HG03469 (cell line): Measurements from ENCODE around the gene GJA9.

Source experiments
- ATAC-seq: cut with Tn5 transposase; IDR thresholded peaks from one replicate; pipeline ENCODE4 v1.9.1; 2021; ENCODE audit warnings: mild to moderate bottlenecking, moderate library complexity, moderate number of reproducible peaks; ENCODE audit not compliant: unreplicated experiment

GJA9 gene

DNA sequence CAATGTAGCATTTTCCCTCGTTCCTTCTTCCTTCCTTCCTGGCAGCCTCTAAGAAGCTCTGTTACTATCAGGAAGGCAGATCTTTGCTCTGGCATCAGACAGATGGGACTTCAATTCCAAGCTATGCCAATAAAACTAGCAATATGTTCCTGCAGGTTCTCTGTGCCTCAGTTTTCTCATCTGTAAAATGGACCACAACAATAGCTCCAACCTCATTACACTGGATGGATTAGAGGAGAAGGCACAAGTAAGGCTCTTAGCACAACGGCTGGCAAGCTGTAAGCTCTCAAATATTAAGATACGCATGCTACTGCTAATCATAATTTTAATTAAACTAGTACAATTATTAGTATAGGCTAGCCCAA lies 49.0 kb downstream of the GJA9 start:
- ATAC-seq = no peak

DNA sequence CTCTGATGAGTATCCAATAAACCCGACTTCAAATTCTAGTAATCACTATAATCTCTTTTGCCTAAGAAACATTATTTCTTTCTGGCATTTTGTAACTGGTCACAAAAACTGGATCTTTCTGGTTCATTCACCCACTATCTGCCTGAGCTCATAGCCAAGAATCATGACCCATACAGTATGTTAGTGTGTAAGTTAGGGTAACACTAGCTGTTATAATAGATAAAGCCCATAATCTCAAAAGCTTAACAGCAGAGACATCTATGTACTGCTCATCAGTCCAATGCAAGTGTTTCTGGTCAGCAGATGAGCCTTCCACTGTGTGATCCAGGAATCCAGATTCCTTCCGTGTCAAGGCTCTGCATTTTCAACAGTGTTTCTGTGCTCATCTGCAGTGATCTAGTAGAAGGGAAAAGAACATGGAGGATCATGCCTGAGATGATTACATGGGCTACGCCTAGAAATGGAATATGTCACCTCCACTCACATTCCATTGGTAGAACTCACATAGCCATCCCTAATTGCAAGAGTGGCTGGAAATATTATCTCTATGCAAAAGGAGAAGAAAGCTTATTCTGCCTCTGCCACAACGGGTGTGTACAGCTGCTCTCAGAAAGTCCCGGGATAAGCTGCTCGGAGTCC lies 49.5 kb downstream of the GJA9 start:
- ATAC-seq = no peak

DNA sequence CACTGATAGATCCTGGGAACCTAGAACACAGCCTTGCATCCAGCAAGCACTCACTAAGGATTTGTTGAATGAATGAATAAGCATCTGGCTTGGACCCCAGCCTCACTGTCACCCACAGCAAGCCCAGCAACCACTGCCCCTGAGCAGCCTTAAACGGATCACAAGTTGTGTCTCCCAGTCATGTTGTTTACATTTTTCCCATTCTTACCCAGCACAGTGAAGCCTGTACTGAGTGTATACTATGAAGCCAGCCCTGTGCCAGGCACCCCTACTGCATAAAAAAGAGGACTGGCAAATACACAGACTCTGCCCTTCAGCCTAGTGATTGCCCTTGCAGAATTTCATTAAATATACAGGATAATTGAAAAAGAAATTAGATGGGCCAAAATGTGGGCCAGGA lies 52.0 kb downstream of the GJA9 start:
- ATAC-seq = no peak

DNA sequence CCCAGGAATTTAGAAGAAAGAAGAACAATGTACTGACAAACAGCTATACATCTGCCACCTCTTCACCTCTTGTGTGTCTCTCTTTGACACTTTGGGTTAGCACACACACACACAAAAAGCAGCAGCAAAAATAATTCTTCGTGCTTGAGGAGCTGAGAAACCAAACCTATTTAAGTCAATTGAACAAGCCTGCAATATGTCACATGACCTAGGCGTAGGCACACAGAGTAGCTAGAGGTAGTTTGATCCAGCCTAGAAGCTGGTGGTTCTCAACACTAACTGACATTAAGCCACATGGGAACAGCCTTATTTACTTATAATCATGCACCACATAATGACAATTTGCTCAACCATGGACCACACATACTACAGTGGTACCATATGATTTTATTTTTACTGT lies 54.1 kb downstream of the GJA9 start:
- no peak for ATAC-seq

DNA sequence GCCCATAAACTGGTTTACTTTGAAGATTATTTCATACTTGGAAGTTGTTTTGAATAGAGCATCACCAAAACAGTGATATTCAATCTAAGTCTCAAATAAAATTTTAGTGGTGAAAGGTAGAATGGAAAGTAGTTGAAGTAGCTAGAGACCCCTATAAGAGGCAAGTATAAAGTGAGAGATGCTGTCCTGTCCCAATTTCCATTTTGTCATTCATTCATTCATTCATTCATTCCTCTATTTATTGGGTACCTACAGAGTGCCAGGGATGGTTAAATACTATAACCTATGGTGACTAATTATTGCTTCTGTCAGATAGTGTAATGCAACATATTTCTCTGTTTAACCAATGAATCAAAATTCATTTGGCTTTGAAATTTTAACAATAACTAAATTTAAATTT lies 54.5 kb downstream of the GJA9 start:
- ATAC-seq = no peak

DNA sequence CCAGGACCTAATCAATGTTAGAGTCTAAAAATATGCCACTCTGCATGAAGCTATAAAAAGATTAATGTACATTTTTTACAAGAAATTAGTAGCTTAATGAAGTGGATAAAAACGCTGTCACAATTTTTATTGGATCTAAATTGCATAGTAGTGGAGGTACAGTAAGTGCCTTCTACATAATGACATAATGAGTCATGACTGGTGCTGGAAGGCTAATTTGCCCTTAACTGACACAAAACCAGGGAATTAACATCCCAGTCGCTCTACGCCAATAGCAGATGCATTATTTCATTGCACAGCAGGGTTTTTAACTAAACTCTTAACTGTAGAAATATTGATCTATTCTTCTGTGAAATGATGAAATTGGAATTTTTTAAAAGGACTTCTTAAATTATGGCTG lies 55.1 kb downstream of the GJA9 start:
- no peak for ATAC-seq
